ENCODE data around the gene UBE3A.

- TF ChIP-seq POLR2A (IDR thresholded peaks at IDR 0.05; ENCODE audit: low read length), result no peak
- TF ChIP-seq GATA1 (IDR thresholded peaks at IDR 0.05; ENCODE audit: low read depth, low read length), result no peak
Measured at GRCh38 chr15:25385986-25386385, 52.8 kb downstream of the UBE3A start.

Data from erythroblast (primary cell).